K562 (cell line): ENCODE data around the gene ZSWIM2. TPM values are rescaled to one million over a fixed set of nuclear protein-coding genes. Genes with fewer than 3 reads are reported as not detected.
A peak's percentile ranks its signal among the peaks of the same experiment; 100 is the strongest.

ENCODE experiments used
- ATAC-seq: fragments of 200-7000 bp; cut with Tn5 transposase; 3 replicates; pipeline ENCODE4 v1.9.1; 2020; ENCODE audit warnings: moderate library complexity
- BruUV-seq: library from RNA; stranded (reverse); fragments of 400-500 nt; replicated peaks from 2 replicates; lab custom pipeline; 2021; lab: Mats Ljungman, UMichigan
- CTCF ChIA-PET: fragments of 300-600 bp; formaldehyde crosslinking; extraction: SDS; loops from one replicate; lab custom pipeline; 2021; ENCODE audit warnings: low intra/inter-chr PET ratio; lab: Yijun Ruan, JAX
- POLR2A ChIA-PET: fragments of 300-600, 350-650 bp; sonication (Branson Sonifier 250); formaldehyde crosslinking; extraction: SDS; loops from one replicate; lab custom pipeline; 2021; ENCODE audit warnings: antibody characterized with exemption, inconsistent platforms; lab: Yijun Ruan, JAX
- DNase-seq, 4 experiments: peaks; one replicate each; pipeline versions ENCODE4 v3.0.0 to v3.0.0-alpha.2; 2011 to 2018; ENCODE audit warnings: low spot score in 3 of 4, mixed read lengths in 3 of 4; ENCODE audit errors: extremely low read depth in 1 of 4
- FAIRE-seq: peaks from 2 replicates; lab custom pipeline; 2011; peaks lifted over from hg19 to GRCh38; lab: Jason Lieb, UNC
- H2AFZ ChIP-seq: 2 replicates; pipeline ENCODE4 v1.6.0; 2011; ENCODE audit warnings: low read depth, low read length, control low read depth, inconsistent platforms
- H3K27ac ChIP-seq: fragments of 200-600 bp; 3 replicates; pipeline ENCODE4 v1.8.0; 2011; ENCODE audit warnings: low read depth, mild to moderate bottlenecking, control low read depth, inconsistent platforms, low read length, moderate library complexity, mixed read lengths; ENCODE audit errors: extremely low read depth
- H3K27me3 ChIP-seq, 2 experiments: fragments of 300-600 bp in 1 of 2; 2 replicates in 1 of 2; 3 replicates in 1 of 2; pipeline versions ENCODE4 v1.6.0 to v1.8.0; 2011; ENCODE audit warnings: inconsistent platforms in 2 of 2, low read length in 2 of 2, mild to moderate bottlenecking in 1 of 2, mixed read lengths in 1 of 2, moderate library complexity in 1 of 2; ENCODE audit not compliant: control insufficient read depth in 2 of 2, insufficient read depth in 2 of 2
- H3K36me3 ChIP-seq: fragments of 300-600 bp; 3 replicates; pipeline ENCODE4 v1.8.0; 2011; ENCODE audit warnings: mild to moderate bottlenecking, low read length, inconsistent platforms; ENCODE audit not compliant: control insufficient read depth, insufficient read depth
- H3K4me1 ChIP-seq, 2 experiments: fragments of 200-600 bp in 1 of 2; replicated peaks in 1 of 2; 2 replicates in 1 of 2; 3 replicates in 1 of 2; pipeline versions ENCODE4 v1.5.1 to v1.8.0; 2011; ENCODE audit warnings: inconsistent platforms in 2 of 2, low read length in 2 of 2, mild to moderate bottlenecking in 1 of 2, mixed read lengths in 1 of 2, moderate library complexity in 1 of 2; ENCODE audit not compliant: control insufficient read depth in 2 of 2, insufficient read depth in 2 of 2
- H3K4me2 ChIP-seq: 2 replicates; pipeline ENCODE4 v1.6.1; 2011; ENCODE audit warnings: low read length, control low read depth, inconsistent platforms, mixed read lengths; ENCODE audit not compliant: insufficient read depth
- H3K4me3 ChIP-seq: fragments of 200-600 bp; sonication (generic), shearing (Covaris generic); 2 replicates; pipeline ENCODE4 v1.5.1; 2016; ENCODE audit warnings: control low read depth, inconsistent platforms
- H3K79me2 ChIP-seq: fragments of 200-600 bp; 3 replicates; pipeline ENCODE4 v1.8.0; 2011; ENCODE audit warnings: low read length, inconsistent platforms; ENCODE audit not compliant: control insufficient read depth, insufficient read depth
- H3K9ac ChIP-seq, 2 experiments: 2 replicates each; pipeline versions ENCODE4 v1.6.0 to v1.6.1; 2011; ENCODE audit warnings: low read depth in 2 of 2, low read length in 2 of 2, control low read depth in 1 of 2, inconsistent platforms in 1 of 2, mild to moderate bottlenecking in 1 of 2, mixed read lengths in 1 of 2; ENCODE audit not compliant: insufficient read depth in 1 of 2
- H3K9me1 ChIP-seq: one replicate; pipeline ENCODE4 v1.6.0; 2011; ENCODE audit warnings: inconsistent platforms, mild to moderate bottlenecking, low read length, moderate library complexity; ENCODE audit not compliant: control insufficient read depth, insufficient read depth
- H3K9me3 ChIP-seq: replicated peaks from 2 replicates; pipeline ENCODE4 v1.5.1; 2011; ENCODE audit warnings: low read depth, low read length, inconsistent platforms; ENCODE audit not compliant: control insufficient read depth, insufficient read depth
- H4K20me1 ChIP-seq: replicated peaks from 2 replicates; pipeline ENCODE4 v1.6.1; 2011; ENCODE audit warnings: low read length, inconsistent platforms, mixed read lengths; ENCODE audit not compliant: control insufficient read depth, insufficient read depth
- DMBX1 ChIP-seq: fragments of 250-450 bp; sonication (Bioruptor Pico); IDR thresholded peaks from 2 replicates; pipeline ENCODE4 v1.8.0; 2022; ENCODE audit warnings: inconsistent platforms, mild to moderate bottlenecking, moderate library complexity, borderline replicate concordance
- EP300 ChIP-seq: IDR thresholded peaks from 2 replicates; pipeline ENCODE4 v1.6.1; 2012; ENCODE audit warnings: low read length, improper control_type of control experiment
- HMGN3 ChIP-seq: IDR thresholded peaks from 2 replicates; pipeline ENCODE4 v1.6.1; 2011; ENCODE audit warnings: borderline replicate concordance, low read depth, mild to moderate bottlenecking, mixed read lengths, low read length; ENCODE audit not compliant: insufficient read length; ENCODE audit errors: extremely low read depth
- MYNN ChIP-seq, 2 experiments: sonication (generic); formaldehyde crosslinking in 1 of 2; IDR thresholded peaks; 2 replicates each; pipeline versions ENCODE4 v1.5.0 to v1.6.1; 2016 to 2020; ENCODE audit warnings: antibody characterized with exemption in 1 of 2, missing genetic modification reagents in 1 of 2
- NFRKB ChIP-seq: fragments of 450-650 bp; IDR thresholded peaks from 2 replicates; pipeline ENCODE4 v1.6.1; 2016; ENCODE audit warnings: low read depth
- PBX2 ChIP-seq, 2 experiments: IDR thresholded peaks in 1 of 2; conservative IDR thresholded peaks in 1 of 2; 2 replicates each; pipeline ENCODE4 v1.6.1; 2016; ENCODE audit warnings: low read depth in 2 of 2, mild to moderate bottlenecking in 1 of 2, missing compliant biosample characterization in 1 of 2, missing genetic modification characterization in 1 of 2, moderate library complexity in 1 of 2
- SRF ChIP-seq, 2 experiments: fragments of 250-450, 450-650 bp in 1 of 2; sonication (Bioruptor Pico) in 1 of 2; sonication (generic) in 1 of 2; formaldehyde crosslinking; IDR thresholded peaks; 2 replicates each; pipeline versions ENCODE4 v1.5.0 to v1.5.1; 2020 to 2022; ENCODE audit warnings: mild to moderate bottlenecking in 1 of 2, missing genetic modification reagents in 1 of 2
- STAT5A ChIP-seq: IDR thresholded peaks from 2 replicates; pipeline ENCODE4 v1.6.1; 2012; ENCODE audit warnings: low read length, inconsistent platforms, borderline replicate concordance
- YY1 ChIP-seq, 3 experiments: IDR thresholded peaks; 2 replicates each; pipeline ENCODE4 v1.6.1; 2011; ENCODE audit warnings: low read length in 2 of 3, mild to moderate bottlenecking in 2 of 3, moderate library complexity in 2 of 3, borderline replicate concordance in 1 of 3, control low read depth in 1 of 3, low read depth in 1 of 3; ENCODE audit not compliant: insufficient read depth in 3 of 3, insufficient replicate concordance in 2 of 3, control insufficient read depth in 1 of 3, insufficient read length in 1 of 3; ENCODE audit errors: extremely low read depth in 1 of 3
- ZNF384 ChIP-seq: IDR thresholded peaks from 2 replicates; pipeline ENCODE4 v1.6.1; 2012; ENCODE audit warnings: low read depth, low read length, improper control_type of control experiment
- WGBS: fragments of 100-300 bp; shearing (Covaris generic); methylation state at CpG from one replicate; pipeline ENCODE4 v1.1.6; 2016; ENCODE audit warnings: low coverage, mixed read lengths; ENCODE audit not compliant: insufficient coverage; ENCODE audit errors: missing lambda C conversion rate; 5-methylcytosine and 5-hydroxymethylcytosine counted together
- in situ Hi-C: fragments of 300-500 bp; cut with MboI; formaldehyde crosslinking; loops from 4 replicates; pipeline ENCODE4 v1.15.0; 2018; ENCODE audit warnings: inconsistent platforms, mixed read lengths
- intact Hi-C: fragments of 100-400 bp; cut with micrococcal nuclease; formaldehyde crosslinking; loops from 2 replicates; pipeline ENCODE4 v1.14.2; 2022
- polyA plus RNA-seq, 8 experiments: library from polyadenylated mRNA; depleted of rRNA in 4 of 8; stranded (reverse) in 5 of 8; unstranded in 3 of 8; fragments of >200 nt; fragmentation: Nextera tagmentation in 2 of 8; fragmentation: Illumina TruSeq in 1 of 8; extraction: Ambion mirVana in 2 of 8; extraction: Trizol in 1 of 8; gene quantifications; 2 replicates each; pipeline versions ENCODE4 v1.2.1 to v1.2.3, GENCODE V29; 2011 to 2014; ENCODE audit warnings: inconsistent platforms in 1 of 8, missing spikeins in 1 of 8
- total RNA-seq, 7 experiments: library from RNA; depleted of rRNA in 6 of 7; stranded (reverse); fragments of >200 nt in 6 of 7; fragmentation: Illumina TruSeq in 2 of 7; extraction: Trizol in 2 of 7; gene quantifications; 2 replicates each; pipeline versions ENCODE4 v1.2.1 to v1.2.3, GENCODE V29; 2011 to 2021; ENCODE audit warnings: low replicate concordance in 1 of 7
- TF ChIP-seq, protein P1 (sequence below): fragments of 450-650 bp; IDR thresholded peaks from 2 replicates; pipeline ENCODE4 v1.6.1; 2016; ENCODE audit warnings: mild to moderate bottlenecking
- TF ChIP-seq, protein P2 (sequence below): sonication (generic); formaldehyde crosslinking; IDR thresholded peaks from 2 replicates; pipeline ENCODE4 v1.8.0; 2022; ENCODE audit warnings: missing genetic modification reagents, mild to moderate bottlenecking, borderline replicate concordance

The ZSWIM2 gene
- total and polyA plus RNA-seq, 9 of the 15 experiments (the other 6 are each of a cell fraction or from before 2014, with no cell fraction given): not detected

DNA sequence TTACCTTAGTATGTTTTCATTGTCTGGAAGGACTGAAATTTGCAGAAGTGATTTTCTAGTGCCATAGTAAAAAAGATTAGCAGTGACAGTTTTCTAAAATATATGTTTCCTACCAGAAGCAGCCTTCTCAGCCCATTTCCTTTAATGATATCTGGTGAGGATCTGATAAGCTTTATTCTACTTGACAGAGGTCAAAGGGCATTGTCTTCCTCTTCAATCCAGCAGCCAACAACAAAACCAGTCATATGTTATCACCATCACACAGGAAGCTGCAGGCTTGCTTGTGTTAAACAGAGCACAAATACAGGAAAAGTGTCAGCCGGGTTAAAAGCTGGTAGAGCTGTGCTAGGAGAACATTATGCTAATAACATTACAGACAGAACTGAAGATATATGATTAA is 35.6 kb upstream of the ZSWIM2 start:
- FAIRE-seq: peak; percentile 86
- Histone ChIP-seq H3K9ac (no peak overlapping the region), H4K20me1 (no peaks in the 10 kb centered on the region), H3K4me1 (peaks cover 0 to 7% of the 10 kb centered on the region in 2 experiments; a peak in 1 of 5 replicates), H3K4me3 (no peak overlapping the region), H3K9me1 (no peaks in the 10 kb centered on the region), H2AFZ (no peak overlapping the region), H3K79me2 (no peaks in the 10 kb centered on the region), H3K36me3 (no peaks in the 10 kb centered on the region), H3K4me2 (no peak overlapping the region), H3K27ac (peak overlapping the region; percentile 40; the same call in 1 of the 3 replicates), H3K27me3 (no peaks in the 10 kb centered on the region), H3K9me3 (peaks cover 6% of the 10 kb centered on the region; the same call in 1 of the 2 replicates)
- CTCF ChIA-PET: interaction anchor here (0.6 kb wide), 1 partner anchor 165 kb away, joined by 3 read pairs; no protein-coding TSS in a partner anchor
- intact Hi-C loops: no loop called here
- in situ Hi-C loops: loop anchor here (25.0 kb wide), 1 partner anchor 553 kb away; the partner anchor contains the start of gene CALCRL
- BruUV-seq: no TSS peak
- DNase-seq: peak in 3 of 4 experiments; percentile 17 to 85 (median 34)
- 3% methylated on average over 1 of the region's 1 CpG for WGBS
- peak; percentile 65; the same call in 2 of the 3 replicates for ATAC-seq
- POLR2A ChIA-PET: interaction anchor here (0.6 kb wide), 1 partner anchor 83 kb away, joined by 3 read pairs; no protein-coding TSS in a partner anchor
- TF ChIP-seq, protein P1, sequence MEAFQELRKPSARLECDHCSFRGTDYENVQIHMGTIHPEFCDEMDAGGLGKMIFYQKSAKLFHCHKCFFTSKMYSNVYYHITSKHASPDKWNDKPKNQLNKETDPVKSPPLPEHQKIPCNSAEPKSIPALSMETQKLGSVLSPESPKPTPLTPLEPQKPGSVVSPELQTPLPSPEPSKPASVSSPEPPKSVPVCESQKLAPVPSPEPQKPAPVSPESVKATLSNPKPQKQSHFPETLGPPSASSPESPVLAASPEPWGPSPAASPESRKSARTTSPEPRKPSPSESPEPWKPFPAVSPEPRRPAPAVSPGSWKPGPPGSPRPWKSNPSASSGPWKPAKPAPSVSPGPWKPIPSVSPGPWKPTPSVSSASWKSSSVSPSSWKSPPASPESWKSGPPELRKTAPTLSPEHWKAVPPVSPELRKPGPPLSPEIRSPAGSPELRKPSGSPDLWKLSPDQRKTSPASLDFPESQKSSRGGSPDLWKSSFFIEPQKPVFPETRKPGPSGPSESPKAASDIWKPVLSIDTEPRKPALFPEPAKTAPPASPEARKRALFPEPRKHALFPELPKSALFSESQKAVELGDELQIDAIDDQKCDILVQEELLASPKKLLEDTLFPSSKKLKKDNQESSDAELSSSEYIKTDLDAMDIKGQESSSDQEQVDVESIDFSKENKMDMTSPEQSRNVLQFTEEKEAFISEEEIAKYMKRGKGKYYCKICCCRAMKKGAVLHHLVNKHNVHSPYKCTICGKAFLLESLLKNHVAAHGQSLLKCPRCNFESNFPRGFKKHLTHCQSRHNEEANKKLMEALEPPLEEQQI: peak; percentile 62; the same call in 1 of the 2 replicates
- no peak for TF ChIP-seq ZNF384
- TF ChIP-seq EP300: peak; percentile 59; the same call in 1 of the 2 replicates
- no peak for TF ChIP-seq MYNN (IDR thresholded peaks at IDR 0.05)
- no peak for TF ChIP-seq MYNN (CRISPR knock-in tag; IDR thresholded peaks at IDR 0.05)
- no peak for TF ChIP-seq PBX2 (CRISPR knock-in tag; IDR thresholded peaks at IDR 0.05; ENCODE audit: low read depth)
- TF ChIP-seq PBX2 (tag; conservative IDR thresholded peaks at IDR 0.05; ENCODE audit: low read depth): peak; percentile 47
- TF ChIP-seq, protein P2, sequence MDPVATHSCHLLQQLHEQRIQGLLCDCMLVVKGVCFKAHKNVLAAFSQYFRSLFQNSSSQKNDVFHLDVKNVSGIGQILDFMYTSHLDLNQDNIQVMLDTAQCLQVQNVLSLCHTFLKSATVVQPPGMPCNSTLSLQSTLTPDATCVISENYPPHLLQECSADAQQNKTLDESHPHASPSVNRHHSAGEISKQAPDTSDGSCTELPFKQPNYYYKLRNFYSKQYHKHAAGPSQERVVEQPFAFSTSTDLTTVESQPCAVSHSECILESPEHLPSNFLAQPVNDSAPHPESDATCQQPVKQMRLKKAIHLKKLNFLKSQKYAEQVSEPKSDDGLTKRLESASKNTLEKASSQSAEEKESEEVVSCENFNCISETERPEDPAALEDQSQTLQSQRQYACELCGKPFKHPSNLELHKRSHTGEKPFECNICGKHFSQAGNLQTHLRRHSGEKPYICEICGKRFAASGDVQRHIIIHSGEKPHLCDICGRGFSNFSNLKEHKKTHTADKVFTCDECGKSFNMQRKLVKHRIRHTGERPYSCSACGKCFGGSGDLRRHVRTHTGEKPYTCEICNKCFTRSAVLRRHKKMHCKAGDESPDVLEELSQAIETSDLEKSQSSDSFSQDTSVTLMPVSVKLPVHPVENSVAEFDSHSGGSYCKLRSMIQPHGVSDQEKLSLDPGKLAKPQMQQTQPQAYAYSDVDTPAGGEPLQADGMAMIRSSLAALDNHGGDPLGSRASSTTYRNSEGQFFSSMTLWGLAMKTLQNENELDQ: no peak
- no peak for TF ChIP-seq DMBX1 (CRISPR knock-in tag)
- TF ChIP-seq NFRKB: no peak
- peak; percentile 54; the same call in 1 of the 2 replicates for TF ChIP-seq STAT5A
- TF ChIP-seq HMGN3: no peak
- TF ChIP-seq YY1 (IDR thresholded peaks at IDR 0.05; ENCODE audit: borderline replicate concordance in 1 of 3, control insufficient read depth in 1 of 3, extremely low read depth in 1 of 3, insufficient read depth in 3 of 3, insufficient read length in 1 of 3, insufficient replicate concordance in 2 of 3, low read depth in 1 of 3, low read length in 2 of 3): no peak
- no peak for TF ChIP-seq SRF (CRISPR knock-in tag; IDR thresholded peaks at IDR 0.05)
